Activated CD4-positive, alpha-beta T cell treated with anti-CD3 and anti-CD28 coated beads, Interleukin-2, amount 50 U/mL, for 24 hours (primary cell): ENCODE data around the gene CALML4.
"Not testable (repeated sequence)": the region's sequence is repeated elsewhere in the genome, so short reads cannot be mapped to it uniquely, and the experiment has no call there.

Experiments
- DNase-seq, 2 donors: peaks; one replicate each; pipeline ENCODE4 v3.0.0-alpha.2; 2020; ENCODE audit warnings: low read depth in 1 of 2, low spot score in 1 of 2

Gene CALML4

DNA sequence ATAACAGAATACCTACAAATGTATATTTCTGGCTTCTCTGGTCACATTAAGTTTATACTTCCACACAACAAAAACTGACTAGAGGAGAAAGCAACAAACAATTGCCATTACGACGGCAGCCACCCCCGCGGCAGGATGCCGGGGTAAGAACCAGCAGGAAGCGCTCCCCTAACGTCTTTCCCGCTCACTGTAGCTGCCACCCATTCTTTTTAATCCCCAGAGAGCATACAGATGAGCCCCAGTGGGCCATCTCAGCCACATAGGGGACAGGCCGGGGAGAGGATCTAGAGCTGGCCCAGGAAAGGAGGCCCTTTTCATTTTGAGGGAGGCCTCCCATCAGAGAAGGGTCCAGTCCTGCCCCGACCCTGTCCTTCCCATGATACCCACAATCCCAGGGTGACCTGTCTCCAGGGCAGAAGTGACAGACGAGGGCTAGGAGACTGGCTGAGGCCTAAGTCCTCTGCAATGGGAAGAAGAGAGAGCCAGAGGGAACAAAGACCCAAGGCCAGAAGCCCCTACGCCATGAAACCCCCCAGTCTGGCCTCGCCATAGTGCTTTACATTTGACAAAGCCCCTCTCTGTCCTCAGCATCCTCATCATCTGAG, 3.6 kb upstream of the CALML4 start:
- no peak for DNase-seq

DNA sequence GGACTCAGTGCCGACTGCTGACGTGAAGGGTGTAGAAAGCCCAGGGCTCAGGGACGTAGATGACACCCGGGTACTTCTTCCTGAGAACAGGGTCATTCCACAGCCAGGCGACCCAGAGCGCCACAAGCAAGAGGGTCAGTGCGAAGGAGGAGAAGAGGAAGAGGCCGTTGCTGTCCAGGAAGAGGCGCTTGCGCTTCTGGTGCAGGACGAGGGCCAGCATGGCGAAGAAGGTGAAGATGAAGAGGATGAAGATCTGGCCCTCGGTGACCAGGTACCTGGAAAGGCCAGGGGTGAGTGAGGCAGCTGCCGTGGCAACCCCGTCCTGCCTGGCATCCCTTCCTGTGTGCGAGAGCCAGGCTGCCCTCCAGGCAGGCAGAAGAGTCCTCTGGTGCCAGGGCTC, 3.0 kb upstream of the CALML4 start:
- no peak for DNase-seq

DNA sequence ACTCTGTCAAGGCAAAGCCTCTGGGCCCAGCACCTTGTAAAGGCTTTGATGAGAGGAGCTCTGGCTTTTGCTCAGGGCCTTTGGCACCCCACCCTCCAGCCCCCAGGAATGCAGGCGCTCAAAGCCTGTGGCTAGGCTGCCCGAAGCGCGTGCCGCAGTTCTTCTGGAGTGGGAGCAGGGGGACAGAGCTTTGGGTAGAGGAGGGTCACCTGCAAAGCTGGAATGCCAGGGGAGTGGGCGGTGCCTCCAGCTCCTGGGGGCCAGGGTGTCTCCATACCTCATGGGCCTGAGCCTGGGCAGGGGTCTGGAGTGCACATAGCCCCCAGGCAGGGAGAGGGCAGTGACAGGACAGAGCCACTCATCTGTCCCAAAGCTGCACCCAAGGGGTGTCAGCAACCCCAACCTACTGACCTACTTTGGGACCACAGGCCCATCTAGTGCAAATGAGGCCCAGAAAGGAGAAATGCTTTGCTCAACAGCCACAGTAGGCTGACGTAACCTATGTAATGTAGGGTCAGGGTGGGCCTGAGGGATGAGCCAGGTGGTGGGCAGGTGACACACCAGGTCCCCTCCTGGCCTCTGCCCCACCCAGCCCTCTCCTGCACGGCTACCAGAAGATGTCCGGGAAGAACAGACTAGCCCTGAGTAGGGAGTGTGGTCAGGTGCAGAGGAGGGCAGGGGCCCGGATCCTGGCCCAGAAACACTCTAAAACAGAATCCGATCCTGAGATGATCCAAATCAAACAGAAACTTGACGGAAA, 2.2 kb upstream of the CALML4 start:
- no peak for DNase-seq

DNA sequence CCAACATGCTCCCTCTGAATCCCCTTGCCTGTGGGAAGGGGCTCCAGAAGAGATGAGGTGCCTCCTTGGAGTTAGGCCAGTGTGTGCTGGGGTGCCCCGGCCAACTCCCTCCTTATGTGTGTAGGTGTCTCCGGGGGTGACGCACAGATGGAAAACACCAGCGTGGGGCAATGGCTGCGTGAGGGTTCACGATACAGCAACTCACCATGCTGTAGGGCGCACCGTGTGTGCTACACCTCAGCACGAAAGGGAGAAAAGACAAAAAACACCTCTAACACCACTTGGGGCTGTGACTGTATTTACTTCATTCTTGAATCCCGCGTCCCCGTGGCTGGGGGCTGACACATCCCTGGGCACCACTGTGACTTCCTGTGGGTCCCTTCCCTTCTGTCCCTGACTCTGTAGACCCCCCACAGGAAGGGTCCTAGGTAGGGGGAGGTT, 1.6 kb upstream of the CALML4 start:
- no peak for DNase-seq

DNA sequence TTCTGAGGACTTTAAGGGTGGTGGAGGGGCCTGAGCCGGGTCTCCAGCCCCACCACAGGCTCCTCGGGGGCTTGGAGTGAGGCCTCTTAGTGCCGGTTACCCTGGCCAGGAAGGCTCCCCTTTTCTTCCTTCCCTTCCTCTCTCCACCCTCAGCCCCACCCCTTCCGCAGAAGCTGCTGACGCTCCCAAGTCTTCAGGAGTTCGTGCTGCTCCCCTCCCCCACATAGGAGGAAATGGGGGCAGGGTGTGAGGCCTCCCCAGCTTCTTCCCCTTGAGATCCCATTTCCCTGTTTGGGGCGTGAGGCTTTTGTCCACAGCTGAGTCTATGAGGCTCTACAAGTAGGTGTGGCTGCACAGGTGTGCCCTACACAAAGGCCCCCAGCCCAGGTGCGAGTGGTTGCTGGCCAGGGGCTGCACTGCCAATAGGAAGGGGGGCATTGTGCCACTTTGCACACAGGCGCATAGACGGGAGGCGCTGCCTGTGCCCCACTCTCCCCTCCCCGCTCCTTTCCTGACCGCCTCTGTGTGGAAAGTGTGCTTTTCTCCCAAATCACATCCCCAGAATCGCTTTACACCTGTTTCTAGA, 915 bp upstream of the CALML4 start:
- DNase-seq, result no peak

DNA sequence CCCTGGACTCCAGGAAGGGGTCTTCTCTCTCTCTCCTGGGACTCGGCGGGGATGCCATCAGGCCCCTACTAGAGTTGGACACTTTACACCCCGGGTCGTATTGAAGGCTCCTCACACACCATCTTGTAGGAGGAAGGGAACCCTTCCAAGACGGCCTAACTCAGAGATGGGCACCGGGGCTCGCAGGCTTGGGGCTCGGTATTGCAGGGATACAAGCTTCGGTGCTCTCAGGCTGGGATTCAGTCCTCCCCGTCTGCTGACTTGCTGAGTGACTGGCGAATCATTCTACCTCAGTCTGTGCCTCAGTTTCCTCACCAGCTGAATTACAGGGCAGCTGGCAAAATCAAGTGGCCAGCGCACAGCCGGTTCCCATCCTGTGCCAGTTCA, 419 bp upstream of the CALML4 start:
- DNase-seq, result no peak

DNA sequence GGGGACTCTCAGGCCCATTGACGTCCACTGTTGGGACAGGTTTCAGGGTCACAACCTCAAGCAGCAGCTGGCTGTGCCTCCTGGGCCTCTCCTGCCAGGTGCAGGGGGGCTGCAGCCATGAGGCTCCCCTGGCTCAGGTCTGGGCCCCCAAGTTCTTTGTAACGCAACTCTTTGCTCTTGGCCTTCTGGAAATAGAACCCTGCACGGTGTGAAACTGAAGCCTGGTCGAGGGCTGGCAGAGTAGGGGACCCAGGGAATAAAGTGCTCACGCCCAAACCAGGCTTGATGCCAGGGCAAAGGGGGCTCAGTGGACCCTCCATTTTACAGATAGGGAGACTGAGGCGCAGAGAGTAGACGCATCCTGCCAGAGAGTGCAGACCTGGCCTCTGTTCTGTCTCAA, 771 bp downstream of the CALML4 start:
- DNase-seq, result no peak

DNA sequence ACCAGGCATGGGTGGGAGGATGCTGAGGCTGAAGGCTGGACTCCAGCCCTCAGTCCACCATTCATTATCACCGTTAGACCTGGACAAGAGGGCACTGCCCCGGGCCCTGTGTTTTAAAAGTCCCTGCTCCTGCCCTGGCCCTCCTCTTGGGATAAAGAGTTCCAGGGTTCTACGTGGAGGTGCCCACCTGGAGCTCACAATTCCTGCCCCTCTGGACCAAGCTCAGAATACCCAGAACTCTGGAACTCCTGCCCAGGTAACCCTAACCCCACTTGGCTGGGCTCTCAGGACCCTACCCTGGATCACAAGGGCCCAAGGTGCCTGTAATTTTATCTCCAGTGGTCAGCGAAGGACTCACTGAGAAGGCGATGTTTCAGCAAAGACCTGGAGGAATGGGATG, 1.2 kb downstream of the CALML4 start:
- no peak for DNase-seq

DNA sequence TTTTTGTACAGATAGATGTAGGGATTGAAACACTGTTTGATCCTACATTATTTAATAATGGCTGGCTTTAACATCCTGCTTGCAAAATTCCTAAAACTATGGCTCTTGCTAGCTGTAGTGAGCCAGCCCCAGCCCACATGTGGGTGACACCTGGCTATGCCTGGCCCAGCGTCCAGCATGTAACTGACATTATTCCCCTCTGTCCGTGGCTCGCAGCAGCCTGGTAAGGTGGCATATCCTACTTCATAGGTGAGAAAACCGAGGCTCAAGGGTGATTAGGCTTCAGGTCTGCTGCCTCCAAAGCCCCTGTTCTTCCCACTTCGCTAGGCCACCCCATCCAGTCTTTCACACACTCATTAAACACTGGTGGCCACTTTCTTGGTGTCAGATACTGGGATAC, 1.6 kb downstream of the CALML4 start:
- DNase-seq, result no peak

DNA sequence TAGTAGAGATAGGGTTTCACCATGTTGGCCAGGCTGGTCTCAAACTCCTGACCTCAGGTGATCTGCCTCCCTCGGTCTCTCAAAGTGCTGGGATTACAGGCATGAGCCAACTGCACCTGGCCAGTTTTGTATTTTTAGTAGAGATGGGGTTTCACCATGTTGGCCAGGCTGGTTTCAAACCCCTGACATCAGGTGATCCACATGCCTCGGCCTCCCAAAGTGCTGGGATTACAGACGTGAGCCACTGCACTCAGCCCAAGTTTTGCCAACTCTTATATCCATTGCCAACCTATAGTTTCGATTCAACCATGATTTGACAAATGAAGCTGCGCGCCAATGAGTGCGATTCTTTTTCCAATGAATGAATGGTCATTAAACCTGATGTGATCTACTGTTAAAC, 2.1 kb downstream of the CALML4 start:
- DNase-seq, result not testable (repeated sequence)

DNA sequence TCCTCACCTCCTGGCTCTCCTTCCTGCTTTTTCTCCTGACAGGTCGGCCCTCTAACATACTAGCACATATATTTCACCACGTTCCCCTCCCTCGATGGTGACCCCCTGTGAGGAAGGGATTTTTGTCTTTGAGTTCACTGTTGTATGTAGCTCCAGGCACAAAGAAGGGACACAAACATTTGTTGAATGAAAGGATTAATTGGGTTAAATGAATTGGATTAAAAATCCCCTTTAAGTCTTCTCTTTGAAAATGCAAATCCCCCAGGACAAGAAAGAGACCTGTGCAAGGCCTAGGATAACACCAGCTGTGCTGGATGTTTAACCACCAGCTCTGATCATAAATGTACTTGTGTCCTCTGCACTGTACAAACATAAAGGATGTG, 3.3 kb downstream of the CALML4 start:
- no peak for DNase-seq

DNA sequence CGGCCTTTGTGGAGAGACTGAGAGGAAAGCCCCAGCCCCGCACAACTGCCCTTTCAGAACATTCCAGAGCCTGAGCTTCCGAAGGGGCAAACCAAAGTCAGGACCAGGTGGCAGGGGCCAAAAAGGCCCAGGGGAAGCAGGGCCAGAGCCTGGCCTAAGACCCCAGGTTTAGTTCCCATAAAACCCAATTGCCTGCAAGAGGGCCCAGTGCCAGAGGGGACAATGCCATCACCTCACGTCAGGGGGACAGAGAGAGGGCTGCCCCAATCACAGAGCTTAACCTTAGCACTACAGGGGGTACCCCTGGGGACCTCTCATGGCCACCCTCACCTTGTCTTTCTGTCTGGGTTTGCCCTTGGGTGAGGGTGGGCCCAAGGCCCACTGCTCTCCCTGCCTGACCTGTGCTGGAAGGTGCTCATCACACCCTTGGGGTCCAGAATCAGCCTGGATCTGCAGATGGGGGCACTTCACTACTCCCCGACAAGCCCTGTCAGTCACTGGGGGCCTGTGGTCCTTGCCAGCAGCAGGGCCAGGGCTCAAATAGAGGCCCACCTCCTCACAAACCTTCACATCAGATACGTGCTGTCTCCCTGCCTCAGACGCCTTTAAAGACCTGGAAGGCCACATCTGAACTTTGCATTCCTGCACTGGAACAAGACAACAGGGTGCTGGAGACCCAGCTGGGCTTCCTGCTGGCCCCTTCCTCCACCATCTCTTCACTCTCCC, 3.8 kb downstream of the CALML4 start:
- no peak for DNase-seq

DNA sequence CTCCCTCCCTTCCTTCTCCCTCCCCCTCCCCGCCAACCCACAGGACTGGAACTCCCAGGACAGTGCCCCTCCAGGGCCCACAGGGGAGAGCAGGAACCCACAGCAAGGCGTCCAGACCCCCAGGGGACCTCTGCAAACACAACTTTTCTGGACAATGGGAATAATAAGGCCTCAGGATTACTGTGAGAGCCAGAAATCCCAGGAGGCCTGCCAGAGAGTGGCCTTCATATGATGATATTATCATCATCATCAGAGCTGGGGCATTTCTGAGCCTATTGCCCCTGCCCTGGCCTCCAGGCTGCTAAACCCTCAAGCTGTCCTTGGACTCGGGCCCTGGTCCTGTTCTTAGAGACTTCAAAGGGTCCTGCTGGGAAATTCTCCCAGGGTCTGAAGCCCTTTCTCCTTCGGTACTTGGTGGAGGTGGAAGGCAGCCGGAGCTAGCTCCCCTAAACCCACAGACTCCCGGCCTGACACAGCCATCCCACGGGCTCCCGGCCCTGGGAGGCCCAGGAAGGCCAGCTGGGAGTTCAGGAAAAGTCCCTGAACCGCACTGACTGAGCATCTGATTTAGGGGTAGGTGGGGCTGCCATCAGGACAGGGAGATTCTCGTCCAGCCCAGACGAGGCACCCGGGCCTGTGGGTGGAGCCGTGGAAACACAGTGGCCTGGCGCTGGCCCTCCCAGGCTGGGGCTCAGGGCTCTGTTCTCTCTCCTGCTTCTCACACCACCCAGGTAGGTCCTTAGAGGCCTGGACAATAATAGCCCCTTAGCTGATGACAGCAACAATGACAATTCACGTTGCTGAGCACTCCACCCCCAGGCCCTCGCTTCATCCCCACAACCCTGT, 4.9 kb downstream of the CALML4 start:
- no peak for DNase-seq

DNA sequence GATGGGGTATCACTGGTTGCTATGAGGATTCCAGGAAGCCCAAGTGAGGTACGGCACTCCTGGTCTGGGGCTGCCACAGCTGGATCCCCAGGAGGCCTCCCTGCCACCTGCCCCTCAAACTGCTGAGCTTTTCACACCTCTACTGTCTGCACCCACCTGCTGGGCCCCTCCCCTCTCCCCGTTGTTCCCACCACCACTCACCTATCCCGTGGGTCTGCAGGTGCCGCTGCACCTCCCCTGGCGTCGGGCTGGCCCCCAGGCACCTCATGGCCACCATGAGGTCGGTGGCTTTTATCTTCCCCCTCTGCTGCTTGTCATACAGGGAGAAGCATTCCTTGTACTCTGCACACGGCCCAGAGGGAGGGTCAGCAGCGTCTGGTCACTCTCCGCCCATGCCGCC, 5.8 kb downstream of the CALML4 start:
- DNase-seq, result no peak

DNA sequence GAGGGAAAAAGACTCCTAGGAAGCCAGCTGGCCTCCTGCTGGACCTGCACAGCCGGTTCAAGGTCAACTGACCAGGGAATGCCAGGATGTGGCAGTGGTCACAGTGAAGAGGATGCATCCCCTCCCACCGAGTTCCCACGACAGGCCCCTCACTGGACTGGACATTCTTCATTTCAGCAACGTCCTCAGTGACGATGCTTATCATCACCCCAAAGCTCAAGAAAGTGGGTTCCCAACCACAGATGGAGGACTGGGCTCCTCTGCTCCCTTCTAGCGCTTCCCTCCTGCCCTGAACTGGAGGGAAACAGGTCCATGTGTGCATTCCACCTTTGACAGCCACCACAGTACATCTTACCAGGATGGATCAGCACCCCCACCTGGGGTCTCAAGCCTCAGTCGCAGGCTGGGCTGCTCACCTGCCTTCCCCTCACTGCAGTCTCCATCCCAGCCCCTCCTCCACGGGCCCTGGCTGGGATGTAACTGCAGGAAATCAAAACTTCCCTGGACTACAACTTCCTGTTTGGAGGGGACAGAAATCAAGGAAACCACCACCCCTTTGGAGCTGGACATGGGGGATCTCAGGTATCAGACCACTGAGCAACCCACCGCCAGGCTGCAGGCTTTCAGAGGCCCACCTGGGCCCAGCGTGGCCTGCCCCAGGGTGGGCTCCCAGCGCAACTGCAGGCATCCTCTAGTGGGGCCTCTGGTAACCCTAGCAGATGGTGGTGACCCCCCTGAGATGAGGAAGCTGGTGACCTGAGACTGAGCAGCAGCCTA, 7.3 kb downstream of the CALML4 start:
- no peak for DNase-seq

DNA sequence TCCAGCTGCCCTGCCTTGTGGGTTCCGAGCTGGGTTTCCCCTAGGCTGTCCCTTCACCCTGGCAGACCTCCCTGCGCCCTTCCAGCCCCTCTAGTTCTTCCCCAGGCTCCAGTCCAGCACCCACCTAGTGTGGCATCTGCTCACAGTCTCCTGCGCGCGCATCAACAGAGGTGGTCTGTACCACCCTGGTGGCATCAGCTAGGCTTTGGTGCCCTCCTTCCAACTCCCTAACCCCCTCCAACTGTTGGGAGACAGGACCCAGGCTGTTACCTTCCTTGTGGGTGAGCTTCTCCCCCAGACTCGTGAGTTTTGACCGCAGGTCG, 8.0 kb downstream of the CALML4 start:
- DNase-seq, result no peak

DNA sequence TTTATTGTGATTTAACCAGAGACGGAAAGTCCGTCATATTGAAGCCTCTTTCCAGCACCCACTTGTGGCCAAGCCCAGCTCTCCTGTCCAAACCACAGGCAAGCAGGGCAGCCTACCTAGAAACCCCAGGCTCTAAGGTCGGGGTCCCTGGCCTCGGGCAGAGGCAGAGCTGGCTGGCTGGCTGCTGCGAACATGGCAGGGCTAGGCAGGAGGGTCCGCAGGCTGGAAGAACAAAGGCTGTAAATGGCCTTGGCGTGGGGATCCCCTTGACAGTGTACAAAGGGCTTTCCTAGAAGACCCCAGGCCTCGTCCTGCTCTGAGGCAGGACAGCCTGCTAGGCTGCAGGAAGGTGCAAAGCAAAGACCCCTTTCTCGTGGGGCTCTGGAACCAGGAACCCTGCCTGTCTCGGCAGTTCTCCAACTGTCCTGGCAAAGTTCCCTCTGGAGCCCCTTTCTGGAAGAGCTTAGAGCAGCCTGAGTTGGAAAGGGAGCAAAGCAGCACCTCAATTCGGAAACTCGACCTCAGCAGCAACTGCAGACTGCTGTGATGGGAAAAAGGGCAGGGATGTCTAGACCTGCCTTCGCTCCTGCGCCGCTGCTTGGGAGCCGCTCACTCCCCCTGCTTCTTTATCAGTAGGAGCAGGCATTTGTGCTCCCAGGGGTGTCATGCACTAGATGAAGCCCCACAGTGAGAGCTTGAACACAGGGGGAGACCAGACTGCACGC, 8.5 kb downstream of the CALML4 start:
- DNase-seq, result no peak

DNA sequence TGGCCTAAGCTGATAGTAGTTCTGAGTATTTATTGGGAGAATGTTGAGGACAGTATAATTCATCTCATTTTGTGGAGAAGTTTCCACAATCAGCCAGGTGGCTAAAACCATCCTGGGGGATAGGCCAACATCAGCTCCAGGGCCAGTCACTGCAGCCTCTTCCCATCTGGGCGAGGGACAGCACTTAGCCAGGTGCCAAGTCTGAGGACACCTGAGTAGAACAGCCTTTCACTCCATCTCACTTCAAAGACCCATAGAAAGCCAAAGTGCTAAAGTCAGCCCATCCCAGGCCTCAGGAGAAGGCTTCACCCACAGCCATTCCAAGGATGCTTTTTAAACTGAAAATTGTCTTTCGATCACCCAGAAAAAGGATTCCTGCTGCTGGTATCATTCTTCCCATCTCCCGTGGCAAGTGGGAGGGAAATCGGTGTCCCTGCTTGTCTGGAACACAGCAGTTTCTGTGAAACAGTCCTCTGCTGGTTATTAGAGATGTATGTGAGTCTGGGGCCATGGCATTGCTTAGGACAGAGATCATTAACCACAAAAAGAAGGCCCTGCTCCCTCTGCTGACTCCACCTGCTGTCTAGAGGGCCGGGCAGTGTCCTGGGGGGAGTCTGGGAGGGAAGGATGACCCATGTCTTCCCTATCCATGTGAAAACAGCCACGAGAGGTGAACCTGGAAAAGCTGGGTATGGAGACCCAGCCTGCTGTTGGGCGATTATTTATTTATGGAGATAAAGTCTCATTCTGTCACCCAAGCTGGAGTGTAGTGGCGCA, 9.6 kb downstream of the CALML4 start:
- DNase-seq, result no peak

DNA sequence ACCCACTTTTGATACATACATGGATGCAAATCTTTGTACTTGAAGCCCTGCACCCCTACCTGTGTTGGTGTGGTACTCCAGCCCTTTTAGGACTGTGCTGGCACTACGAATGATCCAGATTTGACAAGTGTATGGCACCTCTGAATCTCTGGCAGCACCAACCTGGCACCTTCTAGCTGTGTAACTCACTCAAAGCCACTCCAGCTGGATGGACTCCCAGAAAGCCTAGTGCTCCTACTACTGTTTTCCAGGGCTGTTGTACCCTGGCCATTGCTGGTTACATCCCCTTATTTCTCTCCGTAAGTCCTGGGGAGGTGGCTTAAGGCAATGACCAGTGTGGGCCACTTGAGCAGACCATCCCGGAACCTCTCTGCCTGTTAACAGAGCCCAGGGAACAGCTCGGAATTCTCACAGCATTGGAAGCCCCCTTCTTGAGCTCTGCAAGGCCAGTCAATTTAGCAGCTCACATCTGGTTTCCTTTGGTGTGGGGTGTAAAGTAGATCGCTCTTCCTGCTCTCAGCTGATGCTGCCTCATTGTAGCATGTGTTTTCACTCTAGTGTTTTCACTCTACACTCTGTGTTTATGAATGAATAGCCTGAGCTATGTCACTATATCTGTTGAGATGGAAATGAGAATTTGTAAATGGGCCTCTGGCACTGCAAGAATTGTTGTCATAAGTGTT, 12.2 kb downstream of the CALML4 start:
- DNase-seq, result no peak
